Measurements from ENCODE around the gene RABL6.
"Not testable (repeated sequence)": the region's sequence is repeated elsewhere in the genome, so short reads cannot be mapped to it uniquely, and the experiment has no call there.

RABL6 gene

GRCh38 chr9:136777359-136777758, 30.4 kb upstream of the RABL6 start:
- no peak for DNase-seq

GRCh38 chr9:136779808-136780207, 27.9 kb upstream of the RABL6 start:
- no peak for DNase-seq

GRCh38 chr9:136782452-136782851, 25.3 kb upstream of the RABL6 start:
- DNase-seq: no peak

DNA sequence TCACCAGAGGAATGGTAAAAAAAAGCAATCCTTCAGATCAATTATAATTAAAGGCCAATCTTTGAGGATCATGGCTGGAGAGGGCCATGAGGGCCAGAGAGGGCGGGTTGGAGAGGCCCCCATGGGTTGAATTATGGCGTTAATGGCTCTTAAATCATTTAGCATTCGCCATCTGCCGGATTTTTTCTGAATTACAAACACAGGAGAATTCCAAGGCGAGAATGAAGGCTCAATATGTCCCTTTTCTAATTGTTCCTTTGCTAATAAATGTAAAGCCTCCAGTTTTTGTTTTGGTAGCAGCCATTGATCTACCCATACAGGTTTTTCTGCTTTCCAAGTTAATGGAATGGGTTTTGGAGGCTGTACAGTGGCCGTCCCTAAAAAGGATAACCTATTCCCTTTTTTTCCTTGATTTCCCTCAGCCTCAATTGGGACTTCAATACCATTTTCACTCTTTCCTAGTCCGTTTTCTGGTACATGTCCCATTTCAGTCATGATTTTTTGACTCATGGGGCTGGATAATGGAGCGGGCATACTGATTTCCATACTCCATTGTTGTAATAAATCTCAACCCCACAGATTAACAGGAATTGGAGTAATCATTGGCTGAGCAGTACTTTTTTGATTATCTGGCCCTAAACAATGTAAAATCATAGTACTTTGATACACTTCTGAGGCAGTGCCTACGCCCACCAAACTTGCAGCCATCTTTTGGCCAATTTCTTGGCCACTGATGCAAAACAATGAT, 23.3 kb upstream of the RABL6 start:
- DNase-seq: peak in 1 of 2 experiments; percentile 49

DNA sequence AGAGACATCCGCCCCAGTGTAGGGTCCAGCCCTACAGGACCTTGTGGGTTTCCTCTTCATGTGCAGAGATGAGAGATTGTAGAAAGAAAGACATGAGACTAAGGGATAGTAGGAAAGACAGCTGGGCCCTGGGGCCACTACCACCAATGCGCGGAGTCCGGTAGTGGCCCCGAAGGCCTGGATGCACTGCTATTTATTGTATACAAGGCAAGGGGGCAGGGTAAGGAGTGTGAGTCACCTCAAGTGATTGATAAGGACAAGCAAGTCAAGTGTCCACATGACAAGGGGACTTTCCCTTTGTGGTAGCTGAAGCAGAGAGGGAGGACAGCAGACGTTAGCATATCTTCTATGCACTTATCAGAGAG, 22.8 kb upstream of the RABL6 start:
- no peak for DNase-seq

- not testable (repeated sequence) for DNase-seq
These were observed 22.0 kb upstream of the RABL6 start for GRCh38 chr9:136785565-136786355.

GRCh38 chr9:136786451-136786850, 21.3 kb upstream of the RABL6 start:
- DNase-seq: no peak

GRCh38 chr9:136786983-136787382, 20.8 kb upstream of the RABL6 start:
- DNase-seq: not testable (repeated sequence)

DNA sequence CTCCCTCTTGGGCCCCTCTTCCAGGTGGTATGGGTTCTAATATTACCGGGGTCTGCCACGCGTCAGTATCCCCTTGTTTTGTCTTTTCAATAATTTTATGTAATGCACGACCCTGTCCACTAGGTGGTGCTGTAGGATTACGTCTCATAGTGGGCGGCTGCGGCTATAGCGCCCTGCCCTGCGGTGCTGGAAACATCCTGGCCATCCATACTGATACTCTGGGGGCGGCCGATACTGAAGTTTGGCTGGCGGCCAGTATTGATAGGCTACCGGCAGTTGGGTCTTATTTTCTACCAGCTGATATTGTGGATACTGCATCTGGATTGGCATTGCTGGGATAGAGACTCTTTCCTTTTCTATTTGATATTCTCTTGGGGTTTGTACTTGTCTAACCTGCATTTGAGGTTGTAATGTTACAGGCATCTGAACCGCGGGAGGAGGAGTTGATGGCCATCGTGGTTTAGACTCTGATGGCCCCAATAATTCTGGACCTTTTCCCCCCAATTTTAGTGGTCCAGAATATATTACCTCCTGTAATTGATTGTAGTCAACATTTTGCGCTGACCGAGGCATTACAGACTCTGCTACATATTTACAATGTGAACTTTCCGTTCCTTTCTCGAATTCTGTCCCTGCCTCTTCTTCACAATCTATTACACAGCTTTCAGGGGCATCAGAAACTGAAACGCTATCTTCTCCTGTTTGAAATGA, 19.9 kb upstream of the RABL6 start:
- peak; percentile 43 to 68 for DNase-seq

DNA sequence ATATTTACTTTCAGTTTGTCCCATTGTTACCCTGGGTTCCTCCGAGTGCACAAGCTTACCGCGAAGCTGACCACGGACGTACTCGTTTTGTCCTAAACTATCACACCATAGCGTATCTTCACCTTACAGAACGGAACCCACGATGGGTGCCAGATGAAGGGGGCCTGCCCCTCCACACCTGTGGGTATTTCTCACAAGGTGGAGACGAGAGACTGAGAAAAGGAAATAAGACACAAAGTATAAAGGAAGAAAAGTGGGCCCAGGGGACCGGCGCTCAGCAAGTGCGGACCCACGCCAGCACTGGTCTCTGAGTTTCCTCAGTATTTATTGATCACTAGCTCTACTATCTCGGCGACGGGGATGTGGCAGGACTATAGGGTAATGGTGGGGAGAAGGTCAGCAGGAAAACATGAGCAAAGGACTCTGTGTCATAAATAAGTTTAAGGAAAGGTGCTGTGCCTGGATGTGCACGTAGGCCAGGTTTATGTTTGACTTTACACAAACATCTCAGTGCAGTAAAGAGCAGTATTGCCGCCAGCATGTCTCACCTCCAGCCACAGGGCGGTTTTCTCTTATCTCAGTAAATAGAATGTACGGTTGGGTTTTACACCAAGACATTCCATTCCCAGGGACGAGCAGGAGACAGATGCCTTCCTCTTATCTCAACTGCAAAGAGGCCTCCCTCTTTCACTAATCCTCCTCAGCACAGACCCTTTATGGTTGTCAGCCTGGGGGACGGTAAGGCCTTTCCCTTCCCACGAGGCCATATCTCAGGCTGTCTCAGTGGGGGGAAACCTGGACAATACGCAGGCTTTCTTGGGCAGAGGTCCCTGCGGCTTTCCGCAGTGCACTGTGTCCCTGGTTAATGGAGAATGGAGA, 18.9 kb upstream of the RABL6 start:
- DNase-seq: not testable (repeated sequence)

GRCh38 chr9:136789523-136789937, 18.2 kb upstream of the RABL6 start:
- DNase-seq: no peak

DNA sequence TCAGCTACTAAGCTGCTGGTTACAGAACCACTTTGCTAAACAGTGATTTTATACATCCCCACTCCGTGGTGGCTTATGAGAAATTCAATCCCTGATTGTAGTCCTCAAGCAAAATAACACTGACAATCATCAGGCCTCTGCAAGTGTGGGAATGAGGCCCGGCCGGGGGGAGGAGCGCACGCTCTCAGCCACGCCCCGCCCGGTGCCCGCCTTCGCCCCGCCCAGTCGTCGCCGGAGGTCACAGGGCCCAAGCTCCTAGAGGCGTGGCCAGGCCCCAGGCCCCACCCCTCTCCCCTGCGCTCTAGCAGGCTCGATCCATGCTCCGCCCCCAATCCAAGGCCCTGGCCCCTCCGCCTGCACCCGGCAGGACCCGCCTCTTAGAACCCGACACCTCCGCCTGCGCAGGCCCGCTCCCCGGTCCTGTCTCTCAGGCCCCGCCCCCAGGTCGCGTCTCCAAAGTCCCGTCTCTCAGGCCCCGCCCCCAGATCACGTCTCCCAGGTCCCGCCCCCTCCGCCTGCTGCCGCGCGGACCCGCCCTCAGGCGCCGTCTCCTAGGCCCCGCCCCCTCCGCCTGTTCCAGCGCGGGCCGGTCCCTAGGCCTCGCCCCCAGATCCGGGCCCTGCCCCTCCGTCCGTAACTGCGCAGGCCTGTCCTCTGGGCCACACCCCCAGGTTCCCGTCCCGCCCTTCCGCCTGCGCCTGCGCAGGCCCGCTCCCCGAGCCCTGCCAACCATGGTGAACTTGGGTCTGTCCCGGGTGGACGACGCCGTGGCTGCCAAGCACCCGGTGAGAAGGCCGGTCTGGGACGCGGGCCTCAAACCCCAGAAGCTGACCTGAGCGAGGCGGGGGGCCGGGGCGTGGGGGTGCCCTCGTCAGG, 16.9 kb upstream of the RABL6 start, which contains the start of gene TMEM141:
Gene TMEM141, plus strand, starts transcription at position 705 of the 876 bp plus-strand sequence. Its CDS starts 27 bp downstream, at position 732.
- peak; percentile 94 to 99 for DNase-seq

- peak; percentile 63 to 72 for DNase-seq
These were observed 16.1 kb upstream of the RABL6 start for GRCh38 chr9:136791516-136792276.

- no peak for DNase-seq
These were observed 15.2 kb upstream of the RABL6 start for GRCh38 chr9:136792321-136793085.

DNA sequence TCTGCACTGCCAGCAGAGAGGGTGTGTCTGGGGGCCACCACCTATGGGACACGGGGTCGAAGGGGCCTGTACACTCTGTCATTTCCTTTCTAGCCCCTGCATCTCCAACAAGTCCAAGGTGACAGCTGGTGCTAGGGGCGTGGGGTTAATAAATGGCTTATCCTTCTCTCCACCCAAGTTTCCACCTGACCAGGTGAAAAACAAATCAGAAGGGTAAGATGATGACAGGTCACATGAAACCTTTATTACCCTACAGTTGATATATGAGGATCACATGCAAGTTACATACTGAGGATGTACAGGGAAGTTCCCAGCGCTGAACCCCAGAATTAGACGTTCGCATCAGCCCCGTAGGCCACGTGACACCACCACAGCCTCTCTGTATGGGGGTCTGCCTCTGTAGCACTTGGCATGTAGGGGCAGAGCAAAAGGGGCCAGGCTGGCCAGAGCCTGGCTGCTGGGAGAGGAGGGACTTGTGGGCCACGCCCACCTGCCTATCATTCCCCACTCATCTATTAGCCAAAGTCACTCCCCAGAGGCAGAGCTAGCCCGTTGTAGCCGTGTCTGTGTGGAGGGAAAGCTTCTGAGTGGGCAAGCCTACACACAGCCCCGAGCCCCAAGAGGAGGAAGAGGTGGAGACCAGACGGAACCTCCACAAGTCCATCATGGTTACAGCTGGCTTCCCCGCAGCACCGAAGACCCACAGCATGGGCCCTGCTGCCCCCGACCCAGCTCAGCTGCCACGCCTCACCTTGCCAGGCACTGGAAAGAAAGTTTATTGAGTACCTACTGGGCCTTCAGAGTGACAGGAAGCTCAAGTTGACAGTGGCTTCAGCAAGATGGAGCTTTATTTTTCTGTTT, 14.4 kb upstream of the RABL6 start:
- peak in 1 of 2 experiments; percentile 34 for DNase-seq

- no peak for DNase-seq
These were observed 13.3 kb upstream of the RABL6 start for GRCh38 chr9:136794281-136794999.

DNA sequence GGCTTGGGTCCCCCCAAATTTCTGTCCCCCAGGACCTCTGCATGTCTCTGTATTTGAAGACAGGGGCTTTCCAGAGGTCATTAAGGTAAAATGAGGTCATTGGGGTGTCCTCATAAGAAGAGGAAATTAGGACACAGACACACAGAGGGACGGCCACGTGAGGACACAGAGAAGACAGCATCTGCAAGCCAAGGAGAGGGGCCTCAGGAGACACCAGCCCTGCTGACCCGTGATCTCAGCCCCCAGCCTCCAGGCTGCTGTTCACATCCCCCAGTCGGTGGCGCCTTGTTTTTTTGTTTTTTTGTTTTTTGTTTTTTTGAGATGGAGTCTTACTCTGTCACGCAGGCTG, 12.8 kb upstream of the RABL6 start:
- DNase-seq: no peak

DNA sequence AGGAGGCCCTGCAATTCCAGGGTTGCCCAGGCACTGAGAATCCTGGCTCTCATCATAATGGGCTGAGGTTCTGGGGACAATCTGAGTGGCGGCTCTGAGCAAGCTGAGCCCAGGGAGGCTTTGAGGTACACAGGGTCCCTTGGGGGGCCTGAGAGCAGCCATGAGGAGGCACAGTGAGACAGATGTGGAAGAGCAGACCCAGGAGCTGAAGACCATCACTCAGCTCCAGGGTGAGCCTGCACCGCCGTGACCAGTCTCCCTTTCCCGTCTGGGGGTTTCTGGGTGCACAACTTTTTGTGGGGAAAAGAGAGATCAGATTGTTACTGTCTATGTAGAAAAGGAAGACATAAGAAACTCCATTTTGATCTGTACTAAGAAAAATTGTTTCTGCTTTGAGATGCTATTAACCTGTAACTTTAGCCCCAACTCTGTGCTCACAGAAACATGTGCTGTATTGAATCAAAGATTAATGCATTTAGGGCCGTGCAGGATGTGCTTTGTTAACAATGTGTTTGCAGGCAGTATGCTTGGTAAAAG, 11.4 kb upstream of the RABL6 start, which contains the start of gene CCDC183:
Gene CCDC183, plus strand, starts transcription at position 101 of the 537 bp plus-strand sequence. Its CDS starts 60 bp downstream, at position 161.
- no peak for DNase-seq

All from NCI-H526 (cell line).